ENCODE measurements around the gene RPGRIP1L. TPM values are rescaled to one million over a fixed set of nuclear protein-coding genes. Genes with fewer than 3 reads are reported as not detected.

The RPGRIP1L gene
- total RNA-seq, 4 donors from 2014 or later: 0.53 to 0.75 (median 0.68) TPM

DNA sequence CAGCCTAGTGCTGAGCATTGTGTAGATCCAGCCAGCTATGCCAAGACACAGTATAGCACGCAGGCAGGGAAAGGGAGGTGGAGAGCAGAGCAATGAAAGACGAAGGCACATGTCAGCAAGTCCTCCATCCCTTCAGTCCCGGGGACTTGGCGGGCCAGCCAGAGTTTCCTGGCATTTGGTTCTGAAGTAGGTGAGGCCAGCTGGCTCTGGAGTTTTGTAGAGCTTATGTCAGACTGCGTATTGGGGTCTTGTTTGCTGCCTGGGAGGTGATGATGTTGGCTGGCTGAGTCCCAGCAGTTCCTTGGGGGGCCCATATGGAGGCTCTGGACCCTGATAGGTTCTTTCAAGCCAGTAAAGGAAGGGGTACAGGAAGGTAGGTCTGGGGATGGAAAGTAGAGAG is 144.9 kb downstream of the RPGRIP1L start:
- H3K27me3 ChIP-seq: no peaks in the 10 kb centered on the region
- no peak for DNase-seq
- in situ Hi-C loops (cut with MboI; ENCODE audit: low sequenced_read_pairs in 4 of 4): no loop called here
- H3K36me3 ChIP-seq: no peaks in the 10 kb centered on the region
- no peak for ATAC-seq
- intact Hi-C loops (cut with DNase I; ENCODE audit: low total_unique reads): no loop called here
- H3K4me1 ChIP-seq: no peaks in the 10 kb centered on the region
- H3K4me3 ChIP-seq: no peak overlapping the region
- no peaks in the 10 kb centered on the region for H3K9me3 ChIP-seq
- TF ChIP-seq POLR2A (IDR thresholded peaks at IDR 0.05): no peak
- TF ChIP-seq, protein P1, sequence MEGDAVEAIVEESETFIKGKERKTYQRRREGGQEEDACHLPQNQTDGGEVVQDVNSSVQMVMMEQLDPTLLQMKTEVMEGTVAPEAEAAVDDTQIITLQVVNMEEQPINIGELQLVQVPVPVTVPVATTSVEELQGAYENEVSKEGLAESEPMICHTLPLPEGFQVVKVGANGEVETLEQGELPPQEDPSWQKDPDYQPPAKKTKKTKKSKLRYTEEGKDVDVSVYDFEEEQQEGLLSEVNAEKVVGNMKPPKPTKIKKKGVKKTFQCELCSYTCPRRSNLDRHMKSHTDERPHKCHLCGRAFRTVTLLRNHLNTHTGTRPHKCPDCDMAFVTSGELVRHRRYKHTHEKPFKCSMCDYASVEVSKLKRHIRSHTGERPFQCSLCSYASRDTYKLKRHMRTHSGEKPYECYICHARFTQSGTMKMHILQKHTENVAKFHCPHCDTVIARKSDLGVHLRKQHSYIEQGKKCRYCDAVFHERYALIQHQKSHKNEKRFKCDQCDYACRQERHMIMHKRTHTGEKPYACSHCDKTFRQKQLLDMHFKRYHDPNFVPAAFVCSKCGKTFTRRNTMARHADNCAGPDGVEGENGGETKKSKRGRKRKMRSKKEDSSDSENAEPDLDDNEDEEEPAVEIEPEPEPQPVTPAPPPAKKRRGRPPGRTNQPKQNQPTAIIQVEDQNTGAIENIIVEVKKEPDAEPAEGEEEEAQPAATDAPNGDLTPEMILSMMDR (IDR thresholded peaks at IDR 0.05 in 4 of 5, conservative IDR thresholded peaks at IDR 0.05 in 1 of 5): no peak
- H3K27ac ChIP-seq: no peak overlapping the region

DNA sequence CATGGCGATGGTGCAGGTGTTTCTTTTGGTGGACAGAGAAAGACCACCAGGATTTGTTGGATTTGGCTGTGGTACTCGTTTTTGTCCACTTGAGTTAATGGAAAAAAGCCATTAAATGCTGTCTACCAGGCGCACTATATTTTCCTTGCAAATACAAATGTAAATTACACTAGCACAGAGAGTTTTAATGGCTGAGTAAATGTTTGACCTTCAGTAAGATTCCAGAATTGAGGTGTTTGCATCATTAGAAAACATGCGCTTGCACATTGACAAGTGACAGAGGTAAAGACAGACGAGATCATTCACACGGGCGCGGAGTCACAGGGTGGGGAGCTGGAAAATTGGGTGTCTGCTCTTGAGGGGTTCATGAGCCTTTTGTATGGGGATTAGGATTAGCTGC is 147.1 kb downstream of the RPGRIP1L start:
- DNase-seq (no peak), ATAC-seq (no peak)
- intact Hi-C loops (cut with DNase I; ENCODE audit: low total_unique reads) (no loop called here), in situ Hi-C loops (cut with MboI; ENCODE audit: low sequenced_read_pairs in 4 of 4) (no loop called here)
- Histone ChIP-seq H3K4me3 (no peak overlapping the region), H3K27ac (no peak overlapping the region), H3K9me3 (no peaks in the 10 kb centered on the region), H3K36me3 (no peaks in the 10 kb centered on the region), H3K27me3 (peaks cover 0 to 3% (median 0%) of the 10 kb centered on the region in 3 donors), H3K4me1 (no peaks in the 10 kb centered on the region)
- TF ChIP-seq POLR2A (IDR thresholded peaks at IDR 0.05): no peak
- TF ChIP-seq, protein P1 (IDR thresholded peaks at IDR 0.05 in 4 of 5, conservative IDR thresholded peaks at IDR 0.05 in 1 of 5): no peak

DNA sequence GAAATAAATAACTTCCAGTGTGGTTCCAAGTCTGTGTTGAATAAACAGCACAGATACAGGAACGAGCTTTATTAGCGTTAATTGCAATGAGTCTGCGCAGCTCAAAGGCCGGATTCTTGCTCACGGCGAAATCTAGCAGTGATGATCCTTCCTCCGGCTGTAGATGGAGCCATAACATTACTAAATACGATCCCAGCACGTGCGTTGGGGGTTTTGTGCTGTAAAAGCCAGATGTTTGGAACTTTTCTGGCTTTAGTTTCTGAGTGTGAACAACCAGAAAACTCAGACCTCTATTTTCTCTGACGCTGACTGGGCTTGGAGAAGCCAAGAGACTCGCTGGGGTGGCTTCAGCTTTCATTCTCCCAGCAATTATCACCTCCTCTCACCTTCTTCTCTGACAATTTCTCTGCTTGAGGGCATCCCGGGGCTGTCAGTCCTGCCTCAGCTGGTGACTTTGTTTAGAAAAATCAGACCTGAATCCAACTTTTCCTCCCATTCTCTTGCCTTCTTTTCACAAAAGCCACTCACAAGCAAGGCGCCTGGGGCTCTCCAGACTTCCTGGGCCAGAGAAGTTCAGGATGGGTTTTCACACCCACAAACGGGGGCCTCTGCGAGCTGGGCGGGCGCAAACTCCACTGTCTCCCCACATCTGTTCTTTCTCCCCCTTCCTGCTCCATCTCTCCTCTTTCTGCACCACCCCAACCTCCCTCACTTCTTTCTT is 153.5 kb downstream of the RPGRIP1L start:
- Histone ChIP-seq H3K9me3 (no peaks in the 10 kb centered on the region), H3K4me3 (no peak overlapping the region), H3K27ac (no peak overlapping the region), H3K36me3 (no peaks in the 10 kb centered on the region), H3K4me1 (no peaks in the 10 kb centered on the region), H3K27me3 (peaks cover 0 to 3% (median 0%) of the 10 kb centered on the region in 3 donors)
- DNase-seq (peak in 1 of 2 donors; percentile 5), ATAC-seq (peak in 1 of 2 donors; percentile 68)
- TF ChIP-seq, protein P1 (IDR thresholded peaks at IDR 0.05 in 4 of 5, conservative IDR thresholded peaks at IDR 0.05 in 1 of 5): peak in 4 of 5 experiments; percentile 17 to 61 (median 43)
- no peak for TF ChIP-seq POLR2A (IDR thresholded peaks at IDR 0.05)
- in situ Hi-C loops (cut with MboI; ENCODE audit: low sequenced_read_pairs in 4 of 4) (no loop called here), intact Hi-C loops (cut with DNase I; ENCODE audit: low total_unique reads) (no loop called here)

Other genes with a start within 250 kb of the RPGRIP1L start
- gene AKTIP, start 200.7 kb downstream of the RPGRIP1L start, total RNA-seq: 100 to 1,000 TPM in 1 of 4 donors, 10 to 100 TPM in 3; 86.2 to 102 (median 94.1) TPM
- gene FTO, start 297 bp upstream of the RPGRIP1L start, total RNA-seq: 10 to 100 TPM; 62.0 to 90.1 (median 75.1) TPM

Measured in gastrocnemius medialis (tissue), 4 donors.